Endodermal cell (in vitro differentiated cells): ENCODE measurements around the gene ATP9A. TPM values are rescaled to one million over a fixed set of nuclear protein-coding genes. Genes with fewer than 3 reads are reported as not detected.

Source experiments
- DNase-seq: peaks from one replicate; pipeline ENCODE4 v3.0.0-alpha.2; 2017
- H3K27ac ChIP-seq: 2 replicates; pipeline ENCODE4 v1.5.1; 2013; ENCODE audit warnings: mild to moderate bottlenecking, low read depth, low read length, moderate library complexity
- H3K27me3 ChIP-seq: 2 replicates; pipeline ENCODE4 v1.6.1; 2013; ENCODE audit warnings: mild to moderate bottlenecking, low read length, moderate library complexity; ENCODE audit not compliant: insufficient read depth, control insufficient read depth, poor library complexity, severe bottlenecking
- H3K36me3 ChIP-seq: 2 replicates; pipeline ENCODE4 v1.7.0; 2013; ENCODE audit warnings: mild to moderate bottlenecking, low read length, moderate library complexity; ENCODE audit not compliant: control insufficient read depth, insufficient read depth
- H3K4me1 ChIP-seq: one replicate; pipeline ENCODE4 v1.7.0; 2013; ENCODE audit warnings: low read length; ENCODE audit not compliant: control insufficient read depth, insufficient read depth
- H3K4me3 ChIP-seq: 2 replicates; pipeline ENCODE4 v1.5.1; 2013; ENCODE audit warnings: mild to moderate bottlenecking, low read length, moderate library complexity
- H3K9ac ChIP-seq: 2 replicates; pipeline ENCODE4 v1.6.1; 2013; ENCODE audit warnings: mild to moderate bottlenecking, low read length, moderate library complexity; ENCODE audit not compliant: poor library complexity, severe bottlenecking; ENCODE audit errors: extremely low read depth
- H3K9me3 ChIP-seq: 2 replicates; pipeline ENCODE4 v1.6.1; 2013; ENCODE audit warnings: mild to moderate bottlenecking, low read length, moderate library complexity; ENCODE audit not compliant: control insufficient read depth
- H3K27ac Mint-ChIP-seq: 2 replicates; pipeline ENCODE4 v1.8.0; 2020; ENCODE audit warnings: mixed read lengths
- H3K27me3 Mint-ChIP-seq: 2 replicates; pipeline ENCODE4 v1.8.0; 2021; ENCODE audit warnings: mild to moderate bottlenecking, mixed read lengths; ENCODE audit not compliant: insufficient read depth
- H3K36me3 Mint-ChIP-seq: 2 replicates; pipeline ENCODE4 v1.8.0; 2020; ENCODE audit warnings: low read depth, mixed read lengths
- H3K4me1 Mint-ChIP-seq: 2 replicates; pipeline ENCODE4 v1.8.0; 2020; ENCODE audit warnings: mixed read lengths
- H3K4me3 Mint-ChIP-seq: 2 replicates; pipeline ENCODE4 v1.8.0; 2020; ENCODE audit warnings: mild to moderate bottlenecking, moderate library complexity, mixed read lengths
- H3K9me3 Mint-ChIP-seq: 2 replicates; pipeline ENCODE4 v1.8.0; 2020; ENCODE audit warnings: mild to moderate bottlenecking, mixed read lengths
- WGBS, 2 experiments: methylation state at CpG; one replicate each; pipeline versions ENCODE4 v1.1.5 to v1.1.7; 2013; ENCODE audit warnings: missing lambda C conversion rate in 2 of 2, mixed read lengths in 1 of 2; ENCODE audit not compliant: insufficient coverage in 1 of 2, insufficient read length in 1 of 2; 5-methylcytosine and 5-hydroxymethylcytosine counted together
- total RNA-seq, 2 donors: library from RNA; stranded (reverse); fragmentation: NEBNext Ultra II Directional in 1 of 2; extraction: Animal tissue kit (Norgen Biotek cat#: 25700) in 1 of 2; gene quantifications; 2 replicates in 1 of 2; 3 replicates in 1 of 2; pipeline ENCODE4 v1.2.1, GENCODE V29; 2021
- TF ChIP-seq, protein P1 (sequence below): fragments of 200-600 bp; sonication (generic); conservative IDR thresholded peaks from 2 replicates; pipeline ENCODE4 v1.5.0; 2021; ENCODE audit warnings: antibody characterized with exemption, mild to moderate bottlenecking

The ATP9A gene
- total RNA-seq, 2 donors from 2014 or later, result 26.7 to 27.9 TPM

DNA sequence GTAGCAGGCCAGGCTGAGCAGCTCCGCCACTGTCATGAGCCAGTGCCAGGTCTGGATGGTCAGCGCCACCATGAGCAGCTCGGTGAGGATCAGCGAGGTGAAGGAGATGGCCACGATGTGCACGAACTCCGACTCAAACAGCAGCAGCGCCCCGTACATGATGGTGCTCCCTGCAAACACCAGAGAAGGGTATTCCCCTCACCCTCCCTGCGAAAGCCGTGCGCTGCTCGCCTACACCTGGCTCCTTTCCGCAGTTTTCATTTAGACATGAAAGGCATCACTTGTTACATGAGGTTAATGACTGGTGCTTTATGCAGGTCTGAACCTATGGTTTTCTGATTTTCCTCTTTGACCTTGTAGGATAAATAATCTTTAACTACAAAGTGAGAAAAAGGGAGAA lies 163.3 kb downstream of the ATP9A start:
- H3K36me3 Mint-ChIP-seq, result peaks cover 48% of the 10 kb centered on the region
- no peak overlapping the region for H3K27ac ChIP-seq
- no peaks in the 10 kb centered on the region for H3K4me1 ChIP-seq
- no peak overlapping the region for H3K4me3 ChIP-seq
- H3K9me3 Mint-ChIP-seq, result no peaks in the 10 kb centered on the region
- peaks cover 2% of the 10 kb centered on the region for H3K4me1 Mint-ChIP-seq
- no peak overlapping the region for H3K9ac ChIP-seq
- H3K9me3 ChIP-seq, result no peaks in the 10 kb centered on the region
- no peaks in the 10 kb centered on the region for H3K27me3 Mint-ChIP-seq
- TF ChIP-seq, protein P1, sequence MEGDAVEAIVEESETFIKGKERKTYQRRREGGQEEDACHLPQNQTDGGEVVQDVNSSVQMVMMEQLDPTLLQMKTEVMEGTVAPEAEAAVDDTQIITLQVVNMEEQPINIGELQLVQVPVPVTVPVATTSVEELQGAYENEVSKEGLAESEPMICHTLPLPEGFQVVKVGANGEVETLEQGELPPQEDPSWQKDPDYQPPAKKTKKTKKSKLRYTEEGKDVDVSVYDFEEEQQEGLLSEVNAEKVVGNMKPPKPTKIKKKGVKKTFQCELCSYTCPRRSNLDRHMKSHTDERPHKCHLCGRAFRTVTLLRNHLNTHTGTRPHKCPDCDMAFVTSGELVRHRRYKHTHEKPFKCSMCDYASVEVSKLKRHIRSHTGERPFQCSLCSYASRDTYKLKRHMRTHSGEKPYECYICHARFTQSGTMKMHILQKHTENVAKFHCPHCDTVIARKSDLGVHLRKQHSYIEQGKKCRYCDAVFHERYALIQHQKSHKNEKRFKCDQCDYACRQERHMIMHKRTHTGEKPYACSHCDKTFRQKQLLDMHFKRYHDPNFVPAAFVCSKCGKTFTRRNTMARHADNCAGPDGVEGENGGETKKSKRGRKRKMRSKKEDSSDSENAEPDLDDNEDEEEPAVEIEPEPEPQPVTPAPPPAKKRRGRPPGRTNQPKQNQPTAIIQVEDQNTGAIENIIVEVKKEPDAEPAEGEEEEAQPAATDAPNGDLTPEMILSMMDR, result no peak
- peaks cover 12% of the 10 kb centered on the region for H3K36me3 ChIP-seq
- H3K27ac Mint-ChIP-seq, result no peak overlapping the region
- WGBS, 2 experiments, result 96 to 99% methylated on average over 11 to 14 of the region's 14 CpGs
- no peak overlapping the region for H3K4me3 Mint-ChIP-seq
- DNase-seq, result no peak
- no peaks in the 10 kb centered on the region for H3K27me3 ChIP-seq

- Mint-ChIP-seq H3K4me1 (peaks cover 2% of the 10 kb centered on the region), H3K27me3 (no peaks in the 10 kb centered on the region), H3K4me3 (no peak overlapping the region), H3K27ac (no peak overlapping the region), H3K9me3 (no peaks in the 10 kb centered on the region), H3K36me3 (peaks cover 40% of the 10 kb centered on the region)
- Histone ChIP-seq H3K27ac (no peak overlapping the region), H3K9me3 (no peaks in the 10 kb centered on the region), H3K9ac (no peak overlapping the region), H3K27me3 (no peaks in the 10 kb centered on the region), H3K36me3 (peaks cover 23% of the 10 kb centered on the region), H3K4me3 (no peak overlapping the region), H3K4me1 (no peaks in the 10 kb centered on the region)
- 89 to 95% methylated on average over 2 to 5 of the region's 5 CpGs for WGBS, 2 experiments
- DNase-seq, result no peak
- TF ChIP-seq, protein P1, result no peak
These were observed 166.1 kb downstream of the ATP9A start for GRCh38 chr20:51602131-51602530.

- peaks cover 23% of the 10 kb centered on the region for H3K36me3 ChIP-seq
- no peaks in the 10 kb centered on the region for H3K27me3 ChIP-seq
- WGBS, 2 experiments, result 93 to 95% methylated on average over 11 to 14 of the region's 14 CpGs
- no peak overlapping the region for H3K9ac ChIP-seq
- peaks cover 38% of the 10 kb centered on the region for H3K36me3 Mint-ChIP-seq
- no peaks in the 10 kb centered on the region for H3K9me3 ChIP-seq
- H3K9me3 Mint-ChIP-seq, result no peaks in the 10 kb centered on the region
- H3K4me3 ChIP-seq, result no peak overlapping the region
- DNase-seq, result no peak
- no peaks in the 10 kb centered on the region for H3K4me1 ChIP-seq
- H3K27ac ChIP-seq, result no peak overlapping the region
- H3K4me3 Mint-ChIP-seq, result no peak overlapping the region
- peaks cover 2% of the 10 kb centered on the region for H3K4me1 Mint-ChIP-seq
- TF ChIP-seq, protein P1, result no peak
- H3K27me3 Mint-ChIP-seq, result no peaks in the 10 kb centered on the region
- H3K27ac Mint-ChIP-seq, result no peak overlapping the region
These were observed 167.2 kb downstream of the ATP9A start for GRCh38 chr20:51600950-51601349.
